SH-SY5Y (cell line): ENCODE measurements around the gene OPCML.

Experiments
- GATA2 ChIP-seq: IDR thresholded peaks from 2 replicates; pipeline ENCODE4 v1.6.1; 2011; ENCODE audit warnings: mild to moderate bottlenecking, low read depth, low read length
- GATA3 ChIP-seq: IDR thresholded peaks from 2 replicates; pipeline ENCODE4 v1.6.1; 2011; ENCODE audit warnings: low read depth, mild to moderate bottlenecking, low read length, moderate library complexity

GRCh38 chr11:132734217-132734616, 798.1 kb downstream of the OPCML start:
- TF ChIP-seq GATA2 (no peak), GATA3 (no peak)
